HG03095 (cell line): ENCODE data around the gene ZBTB40.

Experiments used
- ATAC-seq: cut with Tn5 transposase; IDR thresholded peaks from one replicate; pipeline ENCODE4 v1.9.1; 2021; ENCODE audit warnings: moderate library complexity; ENCODE audit not compliant: unreplicated experiment

The ZBTB40 gene, protein sequence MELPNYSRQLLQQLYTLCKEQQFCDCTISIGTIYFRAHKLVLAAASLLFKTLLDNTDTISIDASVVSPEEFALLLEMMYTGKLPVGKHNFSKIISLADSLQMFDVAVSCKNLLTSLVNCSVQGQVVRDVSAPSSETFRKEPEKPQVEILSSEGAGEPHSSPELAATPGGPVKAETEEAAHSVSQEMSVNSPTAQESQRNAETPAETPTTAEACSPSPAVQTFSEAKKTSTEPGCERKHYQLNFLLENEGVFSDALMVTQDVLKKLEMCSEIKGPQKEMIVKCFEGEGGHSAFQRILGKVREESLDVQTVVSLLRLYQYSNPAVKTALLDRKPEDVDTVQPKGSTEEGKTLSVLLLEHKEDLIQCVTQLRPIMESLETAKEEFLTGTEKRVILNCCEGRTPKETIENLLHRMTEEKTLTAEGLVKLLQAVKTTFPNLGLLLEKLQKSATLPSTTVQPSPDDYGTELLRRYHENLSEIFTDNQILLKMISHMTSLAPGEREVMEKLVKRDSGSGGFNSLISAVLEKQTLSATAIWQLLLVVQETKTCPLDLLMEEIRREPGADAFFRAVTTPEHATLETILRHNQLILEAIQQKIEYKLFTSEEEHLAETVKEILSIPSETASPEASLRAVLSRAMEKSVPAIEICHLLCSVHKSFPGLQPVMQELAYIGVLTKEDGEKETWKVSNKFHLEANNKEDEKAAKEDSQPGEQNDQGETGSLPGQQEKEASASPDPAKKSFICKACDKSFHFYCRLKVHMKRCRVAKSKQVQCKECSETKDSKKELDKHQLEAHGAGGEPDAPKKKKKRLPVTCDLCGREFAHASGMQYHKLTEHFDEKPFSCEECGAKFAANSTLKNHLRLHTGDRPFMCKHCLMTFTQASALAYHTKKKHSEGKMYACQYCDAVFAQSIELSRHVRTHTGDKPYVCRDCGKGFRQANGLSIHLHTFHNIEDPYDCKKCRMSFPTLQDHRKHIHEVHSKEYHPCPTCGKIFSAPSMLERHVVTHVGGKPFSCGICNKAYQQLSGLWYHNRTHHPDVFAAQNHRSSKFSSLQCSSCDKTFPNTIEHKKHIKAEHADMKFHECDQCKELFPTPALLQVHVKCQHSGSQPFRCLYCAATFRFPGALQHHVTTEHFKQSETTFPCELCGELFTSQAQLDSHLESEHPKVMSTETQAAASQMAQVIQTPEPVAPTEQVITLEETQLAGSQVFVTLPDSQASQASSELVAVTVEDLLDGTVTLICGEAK

DNA sequence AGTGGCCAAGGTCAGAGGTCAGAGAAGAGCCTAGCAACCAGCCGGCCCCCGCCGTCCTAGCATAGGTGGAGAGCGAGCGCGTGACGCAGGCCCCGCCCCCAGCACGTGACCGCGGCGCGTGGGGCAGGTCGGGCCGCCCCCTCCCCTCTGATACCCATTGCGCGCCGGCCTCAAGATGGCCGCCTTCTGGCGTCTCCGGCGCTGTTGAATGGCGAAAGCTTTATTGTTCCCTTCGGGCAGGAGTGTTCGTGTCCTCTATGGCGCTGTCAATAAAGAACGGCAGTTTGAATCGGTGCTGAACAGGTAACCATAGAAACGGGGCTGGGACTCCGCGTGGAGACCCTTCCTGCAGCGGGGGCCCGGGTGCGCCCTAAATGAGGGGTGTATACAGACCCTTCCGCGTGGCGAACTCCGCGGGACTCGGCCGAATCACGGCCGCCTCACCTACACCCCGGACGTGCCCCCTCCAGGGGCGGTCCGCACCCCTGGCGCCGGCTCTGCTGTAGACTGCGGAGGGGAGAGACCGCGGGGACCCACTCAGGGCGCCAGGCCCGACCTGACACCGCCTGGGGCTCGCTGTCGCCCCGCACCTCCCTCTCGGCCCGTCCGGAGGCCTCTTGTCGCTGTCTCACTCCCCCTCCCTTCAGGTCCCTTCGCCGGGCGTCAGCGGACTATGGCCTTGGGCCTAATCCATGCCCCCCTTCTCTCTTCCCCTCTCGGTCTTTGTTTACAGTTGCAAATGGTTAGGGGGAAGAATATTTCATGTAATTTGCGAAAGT is at the start of gene ZBTB40:
TSS of gene ZBTB40 (plus strand) at position 150 of the 779 bp plus-strand sequence. CDS start 38,098 bp downstream, outside the sequence.
- peak; percentile 83 for ATAC-seq

DNA sequence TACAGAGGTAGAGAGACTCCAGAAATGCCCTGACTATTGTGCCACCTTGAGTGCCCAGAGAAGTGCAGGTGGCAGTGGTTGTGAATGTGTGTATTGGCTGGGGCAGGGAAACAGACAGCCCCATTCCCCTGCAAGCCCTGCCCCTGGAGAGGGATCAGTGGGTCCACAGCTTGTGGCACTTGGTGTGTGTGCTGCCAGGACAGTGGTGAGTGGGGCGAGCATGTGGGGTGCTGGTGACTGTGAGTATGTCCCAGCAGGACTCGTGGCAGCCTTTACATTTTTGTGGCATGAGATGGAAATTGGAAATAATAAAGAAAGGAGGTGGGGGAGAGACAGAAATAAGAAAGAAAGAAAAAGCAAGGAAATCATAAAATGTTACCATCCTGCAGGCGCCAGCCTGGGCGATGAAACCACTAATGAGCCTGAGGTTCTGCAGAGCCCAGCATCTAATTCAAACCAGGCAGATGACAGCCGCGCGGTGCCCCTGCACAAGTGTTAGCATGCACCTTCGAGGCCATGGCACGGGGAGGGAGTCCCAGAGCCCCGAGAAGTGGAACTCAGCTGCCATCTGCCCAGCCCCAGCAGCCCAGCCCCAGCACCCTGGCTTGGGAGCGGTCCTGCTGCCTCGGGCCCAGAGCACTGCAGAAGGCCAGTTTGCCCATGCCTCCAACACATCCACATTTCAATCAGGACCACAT is 49.1 kb upstream of the ZBTB40 start:
- ATAC-seq, result no peak

DNA sequence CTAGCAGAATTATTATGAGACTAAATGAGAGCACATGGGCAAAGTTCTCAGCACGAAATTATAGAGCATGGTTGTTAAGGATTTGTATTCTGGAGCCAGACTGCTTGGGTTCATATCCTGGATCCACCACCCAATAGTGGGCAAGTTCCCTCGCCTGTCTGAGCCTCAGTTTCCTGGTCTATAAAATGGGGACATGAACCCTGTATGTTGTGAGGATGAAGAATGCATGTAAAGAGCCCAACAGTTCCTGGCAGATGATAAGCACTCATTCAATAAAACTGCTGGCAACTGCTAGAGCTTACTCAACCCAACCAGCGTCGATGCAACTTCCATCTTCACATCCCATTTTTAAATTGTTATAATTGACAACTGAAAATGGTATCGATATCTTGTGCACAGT is 47.2 kb upstream of the ZBTB40 start:
- ATAC-seq, result no peak

DNA sequence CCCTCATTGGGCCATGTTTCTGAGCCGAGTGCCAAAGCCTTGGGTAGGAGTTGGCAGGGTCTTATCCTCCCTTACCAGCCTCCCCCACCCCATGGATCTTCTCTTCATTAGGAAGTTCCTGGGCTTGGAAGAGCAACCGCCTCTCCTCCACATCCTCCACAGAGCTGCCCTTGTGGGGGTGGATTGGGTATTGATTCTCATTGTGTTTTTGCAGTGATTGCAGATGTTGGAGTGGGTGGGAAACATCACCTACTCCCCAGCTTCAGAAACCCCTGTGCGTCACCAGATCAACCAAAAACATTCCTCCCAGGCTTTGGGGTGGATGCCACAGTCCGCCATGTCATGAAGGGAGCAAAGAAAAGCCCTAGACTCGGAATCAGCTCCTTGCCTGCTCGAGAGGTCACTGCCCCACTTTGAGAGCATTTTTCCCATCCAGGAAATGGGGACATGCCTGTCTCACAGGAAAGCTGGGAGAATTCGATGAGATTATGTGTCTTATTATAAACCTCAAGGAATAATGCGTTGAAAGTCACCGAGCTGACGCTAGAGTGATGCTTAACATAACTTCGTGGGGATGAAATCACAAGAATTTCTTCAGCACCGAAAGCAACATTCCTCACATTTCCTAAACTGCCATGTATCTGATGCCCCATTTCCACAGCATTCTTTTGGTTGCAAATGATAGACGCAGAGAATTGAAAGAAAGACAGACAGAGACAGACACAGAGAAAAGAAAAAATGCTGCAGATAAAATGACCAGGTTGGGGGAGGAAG is 44.7 kb upstream of the ZBTB40 start:
- no peak for ATAC-seq

DNA sequence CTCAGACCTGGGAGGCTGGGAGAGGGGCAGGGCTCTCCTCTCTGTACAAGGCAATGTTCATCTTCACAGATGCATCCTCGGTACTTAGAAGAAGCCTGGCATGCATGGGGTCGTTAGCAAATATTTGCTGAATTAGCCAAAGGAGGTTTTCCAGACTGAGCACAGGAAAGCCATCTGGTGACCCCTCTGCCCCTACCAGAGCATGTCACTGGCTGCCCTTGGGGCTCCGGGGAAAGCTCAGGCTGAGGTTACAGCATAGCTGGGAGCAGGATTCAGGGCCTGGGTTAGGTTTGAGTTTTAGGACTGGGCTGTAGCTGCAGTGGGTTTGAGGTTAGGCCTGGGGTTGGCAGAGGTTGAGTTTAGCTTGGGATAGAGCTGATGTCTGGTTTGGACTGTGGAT is 43.4 kb upstream of the ZBTB40 start:
- ATAC-seq, result no peak

DNA sequence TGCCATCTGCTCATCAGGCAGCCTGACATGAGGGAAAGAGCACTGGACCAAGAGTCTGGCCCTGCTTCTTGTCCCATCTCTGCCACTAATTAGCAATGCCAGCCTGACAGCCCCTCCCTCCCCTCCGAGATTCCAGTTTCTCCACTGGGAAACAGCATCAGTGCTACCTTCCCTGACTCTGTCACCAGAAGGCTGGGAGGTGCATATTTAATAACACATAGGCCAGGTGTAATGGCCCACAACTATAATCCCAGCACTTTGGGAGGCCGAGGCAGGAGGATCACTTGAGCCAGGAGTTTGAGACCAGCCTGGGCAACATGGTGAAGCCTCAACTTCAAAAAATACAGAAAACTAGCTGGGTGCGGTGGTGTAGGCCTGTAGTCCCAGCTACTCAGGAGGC is 41.2 kb upstream of the ZBTB40 start:
- no peak for ATAC-seq

DNA sequence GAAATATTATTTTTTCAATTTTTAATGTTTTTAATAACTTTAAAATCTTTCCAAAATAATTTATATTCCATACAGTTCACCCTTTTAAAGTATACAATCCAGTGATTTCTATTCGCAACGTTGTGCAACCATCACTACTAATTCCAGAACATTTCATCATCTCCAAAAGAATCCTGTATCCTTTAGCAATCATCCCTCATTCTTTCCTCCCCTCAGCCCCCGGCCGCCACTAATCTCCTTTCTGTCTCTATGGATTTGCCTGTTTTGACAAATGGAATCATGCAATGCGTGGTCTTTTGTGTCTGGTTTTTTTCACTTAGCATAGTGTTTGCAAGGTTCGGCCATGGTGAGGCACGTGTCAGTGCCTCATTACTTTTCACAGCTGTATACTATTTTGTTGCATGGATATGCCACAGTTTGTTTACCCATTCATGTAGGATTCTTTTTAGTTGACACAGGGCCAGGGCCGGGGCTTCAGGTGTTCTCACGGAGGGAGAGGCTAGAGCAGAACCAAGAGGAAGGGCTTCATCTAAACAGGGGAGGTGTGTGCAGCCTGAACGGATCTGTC is 40.6 kb upstream of the ZBTB40 start:
- ATAC-seq, result no peak

DNA sequence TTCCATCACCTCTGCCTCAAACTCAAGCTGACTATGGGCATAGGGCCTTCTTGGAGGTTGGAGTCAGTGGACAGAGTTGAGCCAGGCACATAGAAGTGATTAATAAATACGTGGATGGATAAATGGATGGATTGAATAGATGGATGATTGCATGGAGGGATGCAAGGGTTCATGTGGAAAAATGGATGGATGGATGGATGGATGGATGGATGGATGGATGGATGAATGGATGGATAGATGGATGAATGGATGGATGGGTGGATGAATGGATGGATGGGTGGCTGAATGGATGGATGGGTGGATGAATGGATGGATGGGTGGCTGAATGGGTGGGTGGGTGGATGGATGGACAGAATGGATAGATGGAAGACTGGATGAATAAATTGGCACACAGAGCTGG is 40.1 kb upstream of the ZBTB40 start:
- no peak for ATAC-seq

DNA sequence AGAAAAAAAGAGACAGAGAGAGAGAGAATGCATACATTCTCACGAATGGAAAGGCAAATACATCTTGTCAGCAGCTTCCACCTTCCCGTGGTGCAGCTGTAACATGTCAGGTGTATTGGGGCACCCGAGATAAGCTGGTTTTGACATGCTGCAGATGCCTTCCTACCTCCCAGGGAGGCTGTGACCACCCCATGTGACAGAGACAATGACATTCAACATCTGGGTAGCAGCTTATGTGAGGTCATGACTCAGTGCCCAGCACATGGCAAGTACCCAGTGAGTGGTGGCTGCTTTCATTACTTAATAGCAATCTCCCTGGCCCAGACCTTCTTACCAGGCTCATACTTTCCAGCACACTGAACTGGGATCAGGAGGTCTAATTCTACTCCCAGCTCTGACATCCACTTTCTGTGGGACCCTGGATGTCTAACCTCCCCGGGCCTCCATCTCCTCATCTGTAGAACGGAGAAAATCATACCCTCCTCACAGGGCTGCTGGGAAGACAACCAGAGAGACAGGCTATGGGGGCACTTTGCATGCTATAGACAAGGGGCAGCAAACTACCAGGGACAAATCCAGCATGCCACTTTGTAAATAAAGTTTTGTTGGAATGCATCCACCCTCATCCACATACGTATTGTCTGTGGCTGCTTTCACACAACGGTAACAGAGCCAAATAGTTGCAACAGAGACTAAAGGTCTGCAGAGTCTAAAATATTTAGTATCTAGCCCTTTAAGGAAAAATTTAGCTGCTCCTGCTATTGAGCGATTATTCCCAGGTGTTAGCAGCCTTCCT is 38.5 kb upstream of the ZBTB40 start:
- ATAC-seq, result no peak

DNA sequence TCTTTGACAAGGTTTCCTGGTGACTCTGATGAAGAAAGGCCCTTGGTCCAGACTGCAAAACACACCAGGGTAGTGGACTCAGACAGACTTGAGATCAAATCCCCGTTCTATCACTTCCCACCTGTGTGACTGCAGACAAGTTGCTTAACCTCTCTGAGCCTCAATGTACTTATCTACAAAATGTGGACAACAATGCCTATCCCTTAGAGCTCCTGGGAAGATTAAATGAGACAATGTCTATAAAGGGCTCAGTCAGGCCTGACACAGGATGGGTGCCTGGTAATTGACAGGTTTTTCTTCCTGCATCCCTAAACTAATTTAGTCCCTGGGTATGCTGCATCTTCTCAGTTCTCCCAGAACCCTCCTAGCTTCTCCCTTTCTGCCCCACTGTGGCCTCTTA is 37.9 kb upstream of the ZBTB40 start:
- ATAC-seq, result no peak

DNA sequence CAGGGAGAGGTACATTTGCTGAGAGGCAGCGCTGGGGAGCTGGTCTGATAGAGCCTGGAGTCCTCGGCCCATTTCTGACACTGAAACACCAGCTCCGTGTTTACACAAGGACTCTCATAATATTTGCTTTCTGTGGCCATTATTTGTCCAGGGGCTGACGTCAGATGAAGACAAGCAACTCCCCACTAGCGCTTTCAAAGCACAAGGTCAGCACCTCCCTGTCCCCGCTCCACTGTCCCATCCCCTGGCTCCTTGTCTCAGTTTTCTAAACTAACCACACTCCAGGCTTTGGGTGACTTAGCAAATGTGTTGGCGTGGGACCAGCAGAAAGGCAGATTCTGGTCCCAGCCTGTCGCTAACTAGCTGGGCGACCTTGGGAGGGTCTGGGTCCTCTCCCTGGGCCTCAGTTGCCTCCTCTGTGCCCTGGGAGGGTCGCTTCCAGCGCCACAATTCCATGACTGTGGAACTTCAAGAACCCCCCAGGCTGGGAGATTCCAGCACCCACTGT is 37.4 kb upstream of the ZBTB40 start:
- no peak for ATAC-seq

DNA sequence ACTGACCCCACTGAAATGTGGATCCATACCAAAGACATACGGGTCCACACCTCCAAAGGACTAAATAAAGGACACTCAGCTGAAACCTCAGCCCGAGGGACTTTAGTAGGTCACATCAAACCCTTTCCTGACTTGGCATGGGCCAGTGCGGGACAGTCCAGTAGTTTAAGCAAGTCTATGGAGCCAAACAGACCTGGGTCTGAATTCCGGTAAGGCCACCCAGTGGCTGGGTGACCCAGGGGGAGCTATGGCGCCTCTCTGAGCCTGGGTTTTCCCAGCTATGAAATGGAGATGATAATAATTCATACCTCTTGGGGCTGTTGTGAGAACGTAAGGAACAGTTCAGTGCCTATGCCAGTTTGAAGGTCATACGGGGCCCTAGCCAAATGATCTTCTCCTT is 36.2 kb upstream of the ZBTB40 start:
- ATAC-seq, result no peak

DNA sequence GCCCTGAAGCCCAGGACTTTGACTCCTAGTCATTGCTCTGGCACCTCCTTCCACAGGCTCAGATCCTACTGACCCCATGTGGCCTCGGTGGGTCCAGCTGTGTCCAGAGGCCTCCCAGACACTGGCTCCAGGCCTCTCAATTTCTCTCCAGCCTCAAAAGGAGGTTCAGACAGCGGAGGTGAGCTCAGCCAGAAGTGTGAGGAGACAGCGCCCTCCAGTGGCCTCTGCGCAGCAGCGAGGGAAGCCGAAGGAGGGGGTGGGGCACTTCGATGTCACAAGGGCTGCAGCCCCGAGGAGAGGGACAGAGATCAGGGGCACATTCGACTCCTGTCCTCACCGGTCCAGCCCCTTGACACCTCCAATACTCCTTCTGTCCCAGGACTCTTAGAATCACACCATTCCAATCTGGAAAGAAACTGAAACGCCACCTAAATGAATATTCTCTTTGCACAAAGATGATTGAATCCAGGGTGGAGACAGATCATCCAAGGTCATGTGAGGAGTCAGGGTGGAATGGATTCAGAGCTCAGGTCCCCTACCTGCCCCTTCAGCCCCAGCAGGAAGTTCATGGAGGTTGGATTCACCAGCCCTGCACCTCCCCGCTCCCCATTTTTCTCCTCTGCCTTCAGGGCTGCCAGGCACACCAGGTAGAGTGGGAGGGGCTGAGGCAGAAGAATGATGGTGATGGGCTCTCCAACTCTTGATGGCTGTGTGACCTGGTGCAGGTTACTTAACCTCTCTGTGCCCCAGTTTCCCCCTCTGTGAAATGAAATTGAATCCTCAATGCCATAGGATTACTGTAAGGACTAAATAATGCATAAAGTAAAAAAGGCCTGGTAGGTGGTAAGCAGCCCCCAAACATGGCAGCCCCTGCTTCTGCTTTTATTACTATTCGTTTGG is 34.8 kb upstream of the ZBTB40 start:
- ATAC-seq, result no peak

DNA sequence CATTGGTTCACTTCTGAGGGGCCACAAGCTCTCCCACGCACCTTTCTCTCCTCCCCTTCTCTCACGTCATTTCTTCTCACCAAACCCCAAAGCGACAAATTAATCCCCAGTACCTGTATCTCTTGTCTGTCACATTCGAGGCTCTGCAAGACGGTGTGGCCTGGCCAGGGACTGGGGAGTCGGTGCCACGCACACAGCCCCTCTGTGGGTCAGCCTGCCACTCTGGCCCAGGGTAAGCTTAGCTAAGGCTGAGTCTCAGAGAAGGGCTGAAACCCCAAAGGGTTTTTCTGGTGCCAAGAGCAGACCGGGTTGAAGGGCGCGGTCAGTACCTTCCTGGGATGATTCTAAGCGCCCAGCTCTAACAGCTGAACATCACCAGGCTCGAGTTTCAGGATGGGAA is 34.2 kb upstream of the ZBTB40 start:
- ATAC-seq, result no peak

DNA sequence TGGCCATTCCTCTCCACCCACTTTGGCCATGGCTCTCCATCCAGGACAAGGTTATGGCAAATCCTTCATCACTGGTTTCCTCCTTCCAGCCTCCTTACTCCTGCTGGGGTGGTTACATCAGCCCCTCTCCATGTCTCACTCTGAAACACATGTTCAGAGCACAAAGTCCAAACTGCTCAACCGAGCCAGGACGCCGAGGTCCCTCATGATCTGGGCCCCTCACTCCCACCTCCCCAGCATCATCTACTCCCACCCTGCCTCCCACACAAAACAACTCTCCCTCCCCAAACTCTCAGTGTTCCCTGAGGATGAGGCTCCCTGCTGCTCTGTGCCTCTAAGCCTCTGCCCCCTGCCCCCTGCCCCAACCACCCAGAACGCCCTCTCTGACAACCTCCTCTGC is 33.3 kb upstream of the ZBTB40 start:
- no peak for ATAC-seq

DNA sequence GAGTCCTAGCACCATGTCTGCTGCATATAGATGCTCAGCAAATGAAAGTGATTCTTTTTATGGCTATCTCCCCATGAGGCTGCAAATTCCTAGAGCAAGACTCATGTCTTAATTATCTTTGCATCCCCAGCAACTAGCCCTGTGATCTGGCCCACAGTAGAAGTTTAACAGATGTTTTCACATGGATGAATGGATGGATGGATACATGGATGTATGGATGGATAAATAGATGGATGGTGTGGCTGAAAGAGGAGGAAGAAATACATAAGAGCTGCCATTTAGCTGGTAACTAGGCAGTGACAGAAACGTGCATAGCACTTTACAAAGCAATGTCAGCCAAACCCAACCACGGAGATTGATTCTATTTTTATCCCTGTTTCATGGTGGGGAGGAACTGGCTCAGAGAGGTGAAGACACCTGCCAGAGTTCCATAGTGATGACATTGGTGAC is 32.7 kb upstream of the ZBTB40 start:
- no peak for ATAC-seq
